22Rv1 (cell line): ENCODE measurements around the gene SYMPK.

Experiments
- CTCF ChIP-seq: fragments of 450-650 bp; IDR thresholded peaks from 2 replicates; pipeline ENCODE4 v1.5.1; 2017; ENCODE audit warnings: mild to moderate bottlenecking
- ZFX ChIP-seq: fragments of 450-650 bp; IDR thresholded peaks from 2 replicates; pipeline ENCODE4 v1.6.1; 2017; ENCODE audit warnings: antibody characterized with exemption, borderline replicate concordance

- TF ChIP-seq CTCF = no peak
- TF ChIP-seq ZFX = no peak
Measured at GRCh38 chr19:45804959-45805230, 58.1 kb downstream of the SYMPK start.
